Kidney epithelial cell (primary cell): ENCODE measurements around the gene MRLN. TPM values are rescaled to one million over a fixed set of nuclear protein-coding genes. Genes with fewer than 3 reads are reported as not detected.

Experiments
- DNase-seq: peaks from one replicate; pipeline ENCODE4 v3.0.0-alpha.2; 2010; ENCODE audit warnings: low read depth
- H3K27me3 ChIP-seq: 2 replicates; pipeline ENCODE4 v1.6.0; 2011; ENCODE audit warnings: low read length; ENCODE audit not compliant: control insufficient read depth, insufficient read depth
- H3K36me3 ChIP-seq: 2 replicates; pipeline ENCODE4 v1.5.1; 2011; ENCODE audit warnings: low read length; ENCODE audit not compliant: control insufficient read depth, insufficient read depth
- H3K4me3 ChIP-seq: 2 replicates; pipeline ENCODE4 v1.5.1; 2011; ENCODE audit warnings: low read depth, mild to moderate bottlenecking, control low read depth, low read length
- CTCF ChIP-seq: IDR thresholded peaks from 2 replicates; pipeline ENCODE4 v1.5.1; 2011; ENCODE audit warnings: mild to moderate bottlenecking, moderate library complexity, low read length, control low read depth, inconsistent platforms; ENCODE audit not compliant: insufficient read depth, poor library complexity, severe bottlenecking
- total RNA-seq: library from RNA; depleted of rRNA; stranded (reverse); fragments of >200 nt; gene quantifications from 2 replicates; pipeline ENCODE4 v1.2.3, GENCODE V29; 2015

Gene MRLN
- total RNA-seq, 1 donor from 2014 or later: not detected

- no peak for TF ChIP-seq CTCF
- H3K27me3 ChIP-seq: no peaks in the 10 kb centered on the region
- H3K4me3 ChIP-seq: no peak overlapping the region
- no peaks in the 10 kb centered on the region for H3K36me3 ChIP-seq
- no peak for DNase-seq
These were observed 17.4 kb upstream of the MRLN start for GRCh38 chr10:59770689-59771088.

- TF ChIP-seq CTCF: no peak
- H3K4me3 ChIP-seq: no peak overlapping the region
- no peaks in the 10 kb centered on the region for H3K27me3 ChIP-seq
- no peak for DNase-seq
- no peaks in the 10 kb centered on the region for H3K36me3 ChIP-seq
These were observed 9.2 kb upstream of the MRLN start for GRCh38 chr10:59762505-59762904.

DNA sequence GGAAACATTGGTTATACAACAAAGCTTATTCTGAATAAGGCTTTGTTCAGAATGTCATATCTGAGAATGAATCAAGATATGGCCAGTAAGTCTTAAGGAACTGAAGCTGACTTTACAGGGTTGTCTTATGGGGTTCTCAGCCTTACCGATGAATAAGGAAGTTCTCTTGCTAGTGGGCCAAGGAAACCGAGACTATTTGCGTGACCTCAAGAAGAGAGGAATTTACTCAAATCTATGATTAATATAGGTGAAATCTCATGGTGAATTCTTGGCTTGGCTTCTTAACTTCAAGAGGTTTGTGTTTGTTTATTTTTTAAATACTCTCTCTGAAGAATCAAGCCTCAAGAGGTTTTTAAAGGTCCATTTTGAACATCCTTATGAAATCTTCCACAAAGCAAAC lies 4.7 kb upstream of the MRLN start:
- Histone ChIP-seq H3K27me3 (no peaks in the 10 kb centered on the region), H3K4me3 (no peak overlapping the region), H3K36me3 (no peaks in the 10 kb centered on the region)
- peak; percentile 2 for DNase-seq
- no peak for TF ChIP-seq CTCF

GRCh38 chr10:59754951-59755350 lies 1.7 kb upstream of the MRLN start:
- no peak for DNase-seq
- H3K27me3 ChIP-seq: no peaks in the 10 kb centered on the region
- H3K4me3 ChIP-seq: no peak overlapping the region
- no peaks in the 10 kb centered on the region for H3K36me3 ChIP-seq
- no peak for TF ChIP-seq CTCF

DNA sequence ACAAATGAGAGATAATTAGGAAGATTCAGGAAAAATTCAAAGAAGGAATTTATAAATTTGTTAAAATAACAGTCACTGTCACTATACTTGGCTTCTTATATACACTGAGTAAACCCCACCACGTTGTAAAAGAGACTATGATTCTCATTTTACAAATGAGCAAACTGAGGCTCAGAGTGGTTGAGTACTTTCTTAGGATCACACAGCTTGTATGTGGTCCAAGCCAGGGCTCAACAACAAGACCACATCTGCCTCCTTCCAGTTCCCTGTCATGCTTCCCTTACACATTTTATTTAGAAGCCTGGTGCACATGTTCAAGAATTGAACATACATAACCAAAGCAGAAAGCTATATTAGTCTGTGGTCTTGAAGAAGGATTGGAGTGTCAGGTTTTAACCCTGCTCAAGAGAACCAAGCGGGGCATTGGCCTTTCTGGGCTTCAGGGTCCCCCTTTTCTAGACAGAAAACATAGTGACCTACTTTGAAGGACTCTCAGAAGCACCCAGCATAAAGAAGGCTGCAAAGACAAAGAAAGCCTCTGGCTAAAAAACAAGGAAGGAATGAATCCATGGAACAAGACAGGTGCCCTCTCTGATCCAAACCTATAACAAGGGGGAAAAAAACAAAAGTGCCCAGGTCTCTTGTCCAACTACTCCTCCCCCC lies 846 bp downstream of the MRLN start:
- Histone ChIP-seq H3K36me3 (no peaks in the 10 kb centered on the region), H3K27me3 (no peaks in the 10 kb centered on the region), H3K4me3 (no peak overlapping the region)
- no peak for TF ChIP-seq CTCF
- DNase-seq: no peak
